HAP-1 (cell line): Measurements from ENCODE around the gene PRKACG.

Source experiments
- DNase-seq, 2 experiments: peaks; one replicate each; pipeline ENCODE4 v3.0.0-alpha.2; 2016 to 2020; ENCODE audit warnings: low spot score in 2 of 2
- H3K27me3 ChIP-seq: fragments of 250-450 bp; sonication (Bioruptor Pico); 2 replicates; pipeline ENCODE4 v1.5.1; 2020; ENCODE audit warnings: low read depth, mild to moderate bottlenecking, moderate library complexity
- H3K36me3 ChIP-seq: fragments of 250-450 bp; sonication (Bioruptor Pico); replicated peaks from 2 replicates; pipeline ENCODE4 v1.5.1; 2020; ENCODE audit warnings: mild to moderate bottlenecking
- H3K4me1 ChIP-seq: fragments of 250-450 bp; sonication (Bioruptor Pico); 2 replicates; pipeline ENCODE4 v1.5.1; 2020; ENCODE audit warnings: mild to moderate bottlenecking
- H3K4me3 ChIP-seq: fragments of 250-450 bp; sonication (Bioruptor Pico); 2 replicates; pipeline ENCODE4 v1.5.1; 2020; ENCODE audit warnings: mild to moderate bottlenecking, moderate library complexity
- H3K9me3 ChIP-seq: fragments of 250-450 bp; sonication (Bioruptor Pico); 2 replicates; pipeline ENCODE4 v1.5.1; 2020; ENCODE audit warnings: mild to moderate bottlenecking, moderate library complexity
- in situ Hi-C: fragments of 300-500 bp; cut with MboI; formaldehyde crosslinking; loops from 3 replicates; pipeline ENCODE4 v1.14.3; 2020; ENCODE audit warnings: low sequenced_read_pairs, inconsistent platforms, mixed read lengths

PRKACG gene

DNA sequence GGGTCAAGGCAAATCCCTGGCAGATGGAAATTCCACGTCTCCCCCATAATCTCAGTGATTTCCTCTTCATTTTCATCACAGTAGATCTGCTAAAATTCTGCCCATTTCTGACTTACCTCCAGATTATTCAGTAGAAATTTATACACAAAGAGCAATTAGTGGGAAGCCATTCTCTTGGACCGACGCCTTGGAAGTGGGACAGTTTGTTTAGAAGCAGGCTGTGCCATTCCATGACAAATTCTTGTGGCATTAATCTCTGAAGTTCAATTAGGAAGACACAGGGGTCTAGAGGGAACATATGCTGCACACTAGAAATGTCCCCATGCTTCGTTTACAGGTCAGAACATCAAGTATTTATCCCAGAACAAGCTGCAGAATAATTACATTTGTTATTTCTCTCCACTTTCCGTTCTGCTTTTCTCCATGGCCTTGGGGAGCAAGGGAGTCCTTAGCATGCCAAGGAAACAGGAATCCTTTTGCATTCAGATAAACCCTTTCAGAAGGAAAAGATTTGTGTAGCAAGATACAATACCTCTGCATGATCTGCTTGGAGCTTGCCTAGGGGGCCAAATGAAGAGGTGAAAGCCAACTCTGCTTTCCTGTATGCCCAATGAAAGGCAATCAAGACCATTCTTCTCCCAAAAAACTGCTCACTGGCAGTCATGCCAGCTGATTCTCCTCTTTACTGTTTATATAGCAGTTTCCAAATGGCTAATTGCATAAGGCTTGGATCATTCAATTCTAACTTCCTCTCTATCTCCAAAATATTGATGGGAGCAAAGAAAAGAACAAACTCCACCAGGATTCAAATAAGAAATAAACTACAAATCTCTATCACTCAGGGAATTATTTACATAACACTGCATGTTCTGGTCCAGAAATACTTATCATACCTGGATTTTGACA lies 2.5 kb upstream of the PRKACG start:
- in situ Hi-C loops: no loop called here
- no peaks in the 10 kb centered on the region for H3K27me3 ChIP-seq
- DNase-seq: no peak

DNA sequence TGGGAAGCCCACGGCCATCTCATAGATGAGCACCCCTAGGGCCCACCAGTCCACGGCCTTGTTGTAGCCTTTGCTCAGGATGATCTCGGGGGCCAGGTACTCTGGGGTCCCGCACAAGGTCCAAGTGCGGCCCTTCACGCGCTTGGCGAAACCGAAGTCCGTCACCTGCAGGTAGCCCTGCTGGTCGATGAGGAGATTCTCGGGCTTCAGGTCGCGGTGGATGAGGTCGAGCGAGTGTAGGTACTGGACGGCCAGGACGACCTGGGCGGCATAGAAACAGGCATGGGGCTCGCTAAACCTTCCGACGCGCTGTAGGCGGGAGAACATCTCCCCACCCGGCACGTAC lies 558 bp downstream of the PRKACG start:
- no peaks in the 10 kb centered on the region for H3K9me3 ChIP-seq
- no peak for DNase-seq
- no peaks in the 10 kb centered on the region for H3K4me1 ChIP-seq
- H3K36me3 ChIP-seq: no peaks in the 10 kb centered on the region
- in situ Hi-C loops: no loop called here
- no peak overlapping the region for H3K4me3 ChIP-seq
- H3K27me3 ChIP-seq: peaks cover 3% of the 10 kb centered on the region; the same call in 1 of the 2 replicates

More for the DNA sequence above, 2.5 kb upstream of the PRKACG start:
- no peaks in the 10 kb centered on the region for H3K4me1 ChIP-seq
- no peaks in the 10 kb centered on the region for H3K9me3 ChIP-seq
- no peaks in the 10 kb centered on the region for H3K36me3 ChIP-seq
- no peak overlapping the region for H3K4me3 ChIP-seq

DNA sequence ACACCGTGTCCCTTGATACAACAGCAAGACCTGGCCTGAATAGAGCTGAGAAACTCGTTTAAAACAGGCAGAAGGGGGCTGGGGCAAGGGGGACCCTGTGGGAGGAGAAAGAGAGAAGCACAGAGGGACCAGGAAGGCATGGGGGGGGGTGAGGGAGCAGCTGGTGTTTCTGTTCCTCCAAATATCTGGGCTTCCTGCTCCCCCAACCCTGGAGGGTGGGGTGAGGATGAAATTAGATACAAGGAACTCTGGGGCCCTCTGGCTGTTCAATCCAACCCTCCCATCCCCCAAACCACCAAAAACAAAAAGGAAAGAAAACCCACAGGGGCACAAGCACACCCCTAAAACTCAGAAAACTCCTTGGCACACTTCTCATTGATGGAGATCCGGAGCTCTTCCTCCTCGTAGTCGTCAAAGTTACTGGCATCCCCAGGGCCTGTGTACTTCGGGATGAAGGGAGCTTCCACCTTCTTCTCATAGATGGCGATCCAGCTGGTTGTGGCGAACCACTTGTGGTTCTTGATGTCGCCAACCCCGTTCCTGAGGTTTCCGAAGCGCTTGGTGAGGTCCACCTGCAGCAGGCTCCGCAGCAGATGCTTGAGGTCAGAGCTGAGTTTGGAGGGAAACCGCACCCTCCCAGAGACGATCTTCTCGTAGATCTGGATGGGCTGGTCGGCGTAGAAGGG lies 1.1 kb downstream of the PRKACG start:
- Histone ChIP-seq H3K4me3 (no peak overlapping the region), H3K36me3 (no peaks in the 10 kb centered on the region), H3K4me1 (no peaks in the 10 kb centered on the region), H3K27me3 (peaks cover 8% of the 10 kb centered on the region; the same call in 1 of the 2 replicates), H3K9me3 (no peaks in the 10 kb centered on the region)
- no peak for DNase-seq
- in situ Hi-C loops: no loop called here

DNA sequence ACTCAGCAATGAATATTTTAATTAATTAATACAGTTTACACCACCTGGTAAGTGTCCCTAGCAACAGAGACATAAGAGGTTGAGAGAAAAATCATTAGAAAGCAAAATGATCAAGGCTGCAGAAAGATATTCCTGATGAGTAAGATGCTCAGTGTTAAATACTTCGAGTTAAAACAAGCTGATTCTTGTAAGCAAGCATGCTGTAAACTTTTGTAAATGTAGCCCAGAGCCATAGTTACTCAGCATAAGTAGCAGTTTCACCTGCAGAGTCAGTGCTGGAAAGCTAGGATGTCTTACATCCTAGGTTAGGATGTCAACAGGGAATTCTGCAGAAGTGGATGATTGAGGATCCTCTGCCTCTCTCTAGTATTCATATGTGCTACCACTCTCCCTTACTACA lies 4.2 kb downstream of the PRKACG start:
- no peaks in the 10 kb centered on the region for H3K9me3 ChIP-seq
- H3K4me3 ChIP-seq: no peak overlapping the region
- no peak for DNase-seq
- in situ Hi-C loops: no loop called here
- no peaks in the 10 kb centered on the region for H3K4me1 ChIP-seq
- H3K27me3 ChIP-seq: peaks cover 26% of the 10 kb centered on the region
- H3K36me3 ChIP-seq: no peaks in the 10 kb centered on the region

DNA sequence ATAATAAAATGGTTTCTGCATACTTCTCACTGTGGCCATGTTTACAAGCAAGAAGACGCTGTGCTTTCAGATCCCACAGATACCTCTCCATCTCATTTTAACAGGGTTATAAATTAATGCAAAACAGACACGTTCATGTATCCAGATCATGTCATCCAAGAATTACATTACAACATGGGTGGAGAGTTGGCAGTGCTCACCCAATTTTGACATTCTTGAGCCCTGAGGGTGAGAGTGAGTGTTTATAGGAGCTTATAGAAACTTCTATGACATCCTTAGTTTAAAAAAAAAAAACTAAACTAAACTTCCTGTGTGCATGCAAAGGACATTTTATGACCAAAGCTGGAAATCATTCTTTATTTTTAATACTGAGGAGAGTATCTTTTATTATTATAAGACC lies 9.1 kb downstream of the PRKACG start:
- H3K9me3 ChIP-seq: no peaks in the 10 kb centered on the region
- in situ Hi-C loops: loop anchor here (5.0 kb wide), 1 partner anchor 423 kb away; no protein-coding TSS in a partner anchor
- no peak for DNase-seq

DNA sequence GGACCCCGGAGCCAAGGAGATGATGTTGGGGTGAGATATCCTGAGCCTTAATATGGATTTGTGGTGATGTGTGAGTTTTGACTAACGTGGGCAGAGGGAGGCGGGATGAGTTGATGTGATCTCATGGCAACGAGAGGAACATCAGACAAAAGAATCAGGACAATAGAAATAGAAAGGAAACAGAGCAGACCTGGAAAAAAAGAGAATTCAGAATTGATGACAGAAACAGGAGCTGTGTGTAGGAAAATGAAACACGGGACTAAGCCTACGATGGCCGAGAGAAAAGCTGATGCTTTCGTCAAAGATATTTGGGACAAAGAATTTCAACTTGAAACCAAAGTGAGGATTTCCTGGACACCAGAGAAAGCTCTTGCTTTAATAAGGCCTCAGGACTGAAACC lies 10.9 kb downstream of the PRKACG start:
- Histone ChIP-seq H3K9me3 (no peaks in the 10 kb centered on the region), H3K36me3 (no peaks in the 10 kb centered on the region), H3K4me1 (no peaks in the 10 kb centered on the region), H3K4me3 (no peak overlapping the region), H3K27me3 (peaks cover 34% of the 10 kb centered on the region)
- DNase-seq: no peak
- in situ Hi-C loops: loop anchor here (5.0 kb wide), 1 partner anchor 421 kb away; no protein-coding TSS in a partner anchor

More for the DNA sequence above, 9.1 kb downstream of the PRKACG start:
- Histone ChIP-seq H3K27me3 (peaks cover 39% of the 10 kb centered on the region), H3K4me1 (no peaks in the 10 kb centered on the region), H3K36me3 (no peaks in the 10 kb centered on the region), H3K4me3 (no peak overlapping the region)

DNA sequence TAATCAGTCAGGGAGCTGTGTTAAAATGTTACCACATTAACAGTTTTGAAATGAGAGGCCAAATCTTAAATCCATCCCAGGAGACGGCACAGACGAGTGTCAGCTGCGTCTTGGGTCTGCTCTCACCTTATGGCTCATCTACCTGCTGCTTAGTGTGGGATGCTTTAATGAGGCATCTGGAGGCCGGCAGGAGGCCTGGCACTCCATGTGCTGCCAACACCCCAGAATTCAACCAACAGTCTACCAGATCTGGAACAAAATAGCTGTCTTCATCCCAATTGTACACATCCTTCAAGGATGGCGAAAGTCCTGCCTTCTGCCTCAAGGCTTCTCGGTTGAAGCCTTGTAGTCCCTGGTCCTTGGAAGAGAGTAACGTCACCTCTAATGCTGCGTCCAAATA lies 12.0 kb downstream of the PRKACG start:
- in situ Hi-C loops: loop anchor here (5.0 kb wide), 1 partner anchor 420 kb away; no protein-coding TSS in a partner anchor
- Histone ChIP-seq H3K27me3 (peaks cover 25% of the 10 kb centered on the region), H3K36me3 (no peaks in the 10 kb centered on the region), H3K4me1 (peaks cover 6% of the 10 kb centered on the region), H3K9me3 (no peaks in the 10 kb centered on the region), H3K4me3 (no peak overlapping the region)
- no peak for DNase-seq

DNA sequence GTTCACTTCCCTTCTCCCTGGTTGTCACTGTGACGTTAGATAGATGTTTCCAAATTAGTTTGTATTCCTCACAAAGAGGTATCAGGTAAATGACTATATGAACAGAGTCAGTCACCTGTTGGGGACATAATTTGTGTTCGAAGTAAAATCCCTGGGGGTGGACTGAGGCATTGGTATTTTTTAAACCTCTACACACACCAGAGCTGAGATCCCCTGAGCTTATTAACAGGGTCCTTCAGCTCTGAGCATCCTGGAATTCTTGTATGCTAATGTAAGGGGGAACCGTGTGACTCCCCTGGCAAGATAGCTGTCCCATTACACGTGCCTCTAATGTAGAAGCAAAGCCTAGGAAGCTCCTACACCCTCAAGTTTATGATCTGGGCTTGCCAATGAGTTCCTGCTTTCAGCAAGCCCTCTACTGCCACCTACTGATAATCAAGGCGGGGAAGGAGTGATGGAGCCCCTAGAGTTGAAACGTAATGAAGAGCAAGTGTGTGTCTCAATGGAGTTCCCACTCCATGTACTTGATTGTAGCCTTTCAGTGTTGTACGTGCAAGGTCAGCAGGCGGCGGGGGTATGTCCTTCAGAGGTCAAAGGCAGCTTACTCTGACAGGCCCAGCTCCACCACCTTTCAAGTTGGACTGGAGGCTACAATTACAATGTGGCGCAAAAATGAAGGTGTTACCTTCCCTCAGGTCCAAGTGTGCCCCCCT lies 14.4 kb downstream of the PRKACG start:
- Histone ChIP-seq H3K4me1 (peaks cover 6% of the 10 kb centered on the region), H3K36me3 (no peaks in the 10 kb centered on the region), H3K9me3 (no peaks in the 10 kb centered on the region), H3K4me3 (no peak overlapping the region), H3K27me3 (peaks cover 18% of the 10 kb centered on the region)
- DNase-seq: peak; percentile 76 to 78
- in situ Hi-C loops: loop anchor here (5.0 kb wide), 1 partner anchor 417 kb away; no protein-coding TSS in a partner anchor

DNA sequence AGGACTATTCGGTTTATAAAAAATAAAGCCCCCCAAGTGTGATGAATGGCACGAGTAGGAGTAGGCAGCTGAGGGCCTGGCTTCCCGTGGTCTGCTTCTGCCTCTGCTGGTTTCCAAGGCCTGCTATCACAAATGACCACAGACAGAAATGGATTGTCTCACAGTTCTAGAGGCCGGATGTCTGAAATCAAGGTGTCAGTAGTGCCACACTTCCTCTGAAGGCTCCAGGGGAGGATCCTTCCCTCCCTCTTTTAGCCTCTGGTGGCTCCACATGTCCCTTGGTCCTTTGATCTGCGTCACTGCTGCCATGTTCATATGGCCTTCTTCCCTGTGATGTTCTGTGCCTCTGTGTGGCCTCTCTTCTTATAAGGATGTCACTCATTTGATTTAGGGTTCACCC lies 15.1 kb downstream of the PRKACG start:
- Histone ChIP-seq H3K36me3 (no peaks in the 10 kb centered on the region), H3K27me3 (peaks cover 12% of the 10 kb centered on the region; the same call in 1 of the 2 replicates), H3K4me1 (peaks cover 6% of the 10 kb centered on the region), H3K4me3 (no peak overlapping the region), H3K9me3 (no peaks in the 10 kb centered on the region)
- in situ Hi-C loops: no loop called here
- DNase-seq: no peak

DNA sequence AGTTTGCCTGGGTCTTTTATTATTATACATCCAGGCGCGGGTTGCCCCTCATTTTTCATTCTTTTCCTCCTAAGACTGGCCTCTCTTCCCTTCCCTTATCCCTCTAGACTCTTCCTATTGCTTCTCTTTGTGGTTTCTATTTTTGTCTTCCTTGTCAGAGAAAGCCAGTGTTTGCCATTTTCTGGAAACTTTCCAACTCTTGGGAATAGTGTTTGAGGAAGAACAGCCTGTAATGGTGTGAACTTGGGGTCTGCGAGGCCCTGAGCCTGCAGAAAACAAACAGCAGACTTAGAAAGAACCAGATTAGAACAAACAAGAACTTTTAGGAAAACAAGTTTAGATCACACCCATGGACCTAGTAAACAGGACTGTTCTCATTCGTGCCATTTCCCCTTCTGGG lies 15.5 kb downstream of the PRKACG start:
- Histone ChIP-seq H3K4me1 (peaks cover 6% of the 10 kb centered on the region), H3K4me3 (no peak overlapping the region), H3K36me3 (no peaks in the 10 kb centered on the region), H3K9me3 (no peaks in the 10 kb centered on the region), H3K27me3 (peaks cover 8% of the 10 kb centered on the region; the same call in 1 of the 2 replicates)
- no peak for DNase-seq
- in situ Hi-C loops: no loop called here

DNA sequence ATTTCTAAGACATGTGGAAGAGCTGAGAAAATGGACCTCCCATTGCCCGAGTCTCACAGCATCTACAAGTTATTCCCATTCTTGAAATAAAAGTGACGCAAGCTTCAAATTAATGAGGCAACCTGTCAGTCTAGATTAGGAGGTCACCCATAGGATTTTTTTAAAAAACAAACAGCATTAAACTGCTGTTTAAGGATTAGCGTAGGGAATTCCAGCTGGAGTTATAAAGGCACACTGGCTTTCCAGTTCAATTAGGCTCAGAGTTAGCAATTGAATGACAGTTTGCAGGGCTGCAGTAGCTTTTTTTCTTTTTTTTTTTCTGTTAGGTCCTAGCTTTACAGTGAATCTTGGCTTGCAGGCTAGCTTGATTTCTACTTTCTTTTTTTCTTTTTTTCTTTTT lies 16.2 kb downstream of the PRKACG start:
- no peaks in the 10 kb centered on the region for H3K9me3 ChIP-seq
- peaks cover 6% of the 10 kb centered on the region; the same call in 1 of the 2 replicates for H3K27me3 ChIP-seq
- no peaks in the 10 kb centered on the region for H3K36me3 ChIP-seq
- H3K4me3 ChIP-seq: no peak overlapping the region
- in situ Hi-C loops: no loop called here
- H3K4me1 ChIP-seq: peaks cover 6% of the 10 kb centered on the region
- peak in 1 of 2 experiments; percentile 52 for DNase-seq

DNA sequence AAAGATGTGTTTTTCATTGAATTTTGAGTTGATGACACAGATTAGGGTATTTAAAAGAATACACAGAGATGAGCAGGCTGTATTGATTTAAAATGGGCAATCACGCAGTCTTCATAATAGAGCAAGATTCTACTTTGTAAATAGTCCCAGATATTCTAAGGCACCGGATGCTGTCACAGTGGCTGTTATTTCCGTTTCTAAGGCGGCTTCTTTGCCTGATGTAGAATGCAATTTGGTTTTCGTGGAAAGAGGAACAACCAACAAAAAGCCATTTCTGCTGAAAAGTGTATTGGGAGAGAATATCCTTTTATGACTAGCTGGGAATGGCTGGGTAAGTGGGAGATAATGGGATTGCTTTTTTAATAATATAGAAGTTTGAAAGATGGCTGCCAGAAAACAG lies 17.5 kb downstream of the PRKACG start:
- in situ Hi-C loops: no loop called here
- H3K27me3 ChIP-seq: peaks cover 6% of the 10 kb centered on the region; the same call in 1 of the 2 replicates
- no peaks in the 10 kb centered on the region for H3K9me3 ChIP-seq
- H3K36me3 ChIP-seq: no peaks in the 10 kb centered on the region
- H3K4me1 ChIP-seq: peaks cover 6% of the 10 kb centered on the region
- no peak for DNase-seq
- H3K4me3 ChIP-seq: no peak overlapping the region

DNA sequence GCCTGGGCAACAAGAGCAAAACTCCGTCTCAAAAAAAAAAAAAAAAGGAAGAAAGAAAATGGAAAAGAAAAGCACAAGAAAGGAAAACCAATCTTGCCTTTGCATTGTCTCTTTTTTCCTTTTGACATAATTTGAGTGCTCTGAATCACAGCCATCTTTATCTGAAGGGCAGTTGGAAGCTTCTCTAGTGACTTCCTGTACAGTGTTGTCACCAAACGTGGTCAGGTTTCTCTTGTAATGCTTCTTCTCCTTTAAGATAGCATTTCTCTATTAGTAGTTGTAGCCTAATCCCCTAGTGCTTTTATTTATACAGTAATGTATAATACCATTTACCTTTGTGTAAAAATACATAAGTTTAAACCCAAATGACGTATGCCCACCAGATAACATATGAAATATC lies 18.1 kb downstream of the PRKACG start:
- no peak for DNase-seq
- H3K36me3 ChIP-seq: no peaks in the 10 kb centered on the region
- in situ Hi-C loops: no loop called here

More for the DNA sequence above, 18.1 kb downstream of the PRKACG start:
- peaks cover 6% of the 10 kb centered on the region; the same call in 1 of the 2 replicates for H3K27me3 ChIP-seq
- no peak overlapping the region for H3K4me3 ChIP-seq
- H3K9me3 ChIP-seq: no peaks in the 10 kb centered on the region
- peaks cover 6% of the 10 kb centered on the region for H3K4me1 ChIP-seq
